Measurements from ENCODE around the gene UTP15. TPM values are rescaled to one million over a fixed set of nuclear protein-coding genes. Genes with fewer than 3 reads are reported as not detected.

UTP15 gene
- total RNA-seq, 1 experiment from 2014 or later: 38.8 TPM

DNA sequence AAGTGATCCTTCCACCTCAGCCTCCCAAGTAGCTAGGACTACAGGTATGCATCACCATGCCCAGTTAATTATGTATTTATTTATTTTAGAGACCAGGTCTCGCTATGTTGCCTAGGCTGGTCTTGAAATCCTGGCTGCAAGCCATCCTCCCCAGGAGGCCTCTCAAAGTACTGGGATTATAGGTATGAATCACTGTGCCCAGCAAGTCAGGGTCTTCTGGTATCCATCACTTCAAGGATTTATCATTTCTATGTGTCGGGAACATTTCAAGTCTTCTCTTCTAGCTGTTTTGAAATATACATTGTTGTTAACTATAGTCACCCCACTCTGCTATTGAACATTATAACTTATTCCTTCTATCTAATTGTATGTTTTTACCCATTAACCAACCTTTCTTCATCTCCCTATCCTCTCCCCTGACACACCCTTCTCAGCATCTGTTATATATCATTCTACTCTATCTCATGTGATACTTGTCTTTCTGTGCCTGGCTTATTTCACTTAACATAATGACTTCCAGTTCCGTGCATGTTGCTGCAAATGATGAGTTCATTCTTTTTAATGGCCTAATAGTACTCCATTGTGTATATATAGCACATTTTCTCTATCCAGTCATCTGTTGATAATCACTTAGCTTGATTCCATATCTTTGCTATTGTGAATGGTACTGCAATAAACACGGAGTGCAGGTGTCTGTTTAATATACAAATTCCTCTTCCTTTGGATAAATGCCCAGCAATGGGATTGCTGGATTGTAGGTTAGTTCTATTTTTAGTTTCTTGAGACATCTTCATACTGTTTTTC is 26.4 kb downstream of the UTP15 start:
- BruUV-seq (replicated peaks): no TSS peak
- H3K27ac ChIP-seq (ENCODE audit: low read length): no peak overlapping the region
- H3K4me1 ChIP-seq (ENCODE audit: control insufficient read depth, insufficient read depth, low read length): no peaks in the 10 kb centered on the region
- intact Hi-C loops (cut with micrococcal nuclease; ENCODE audit: unreplicated experiment) (loop anchor here (1.0 to 10.0 kb wide), 3 partner anchors 100 to 1053 kb away; partner anchors contain the start of gene ENC1), in situ Hi-C loops (cut with HindIII; ENCODE audit: low pct_unique_long_range_greater_than_20kb, low sequenced_read_pairs) (no loop called here)
- no peaks in the 10 kb centered on the region for H3K9me3 ChIP-seq (ENCODE audit: control insufficient read depth, insufficient read depth, low read depth, low read length)
- no peak for TF ChIP-seq TCF7L2 (IDR thresholded peaks at IDR 0.05; ENCODE audit: low read depth, low read length)
- H3K36me3 ChIP-seq (ENCODE audit: control insufficient read depth, insufficient read depth, low read length): no peaks in the 10 kb centered on the region
- ATAC-seq: peak; percentile 83
- no peaks in the 10 kb centered on the region for H3K27me3 ChIP-seq (ENCODE audit: control insufficient read depth, insufficient read depth, low read length)
- no peak for DNase-seq (ENCODE audit: low read depth, low spot score)
- CTCF ChIA-PET: interaction anchor here (0.8 to 2.3 kb wide), 10 partner anchors 18 to 221 kb away, joined by 3 to 25 read pairs (median 5); no protein-coding TSS in a partner anchor
- H3K4me3 ChIP-seq (ENCODE audit: low read depth in 2 of 2, low read length in 2 of 2): no peak overlapping the region
- POLR2A ChIA-PET: interaction anchor here (0.6 kb wide), 1 partner anchor 31 kb away, joined by 3 read pairs; no protein-coding TSS in a partner anchor

DNA sequence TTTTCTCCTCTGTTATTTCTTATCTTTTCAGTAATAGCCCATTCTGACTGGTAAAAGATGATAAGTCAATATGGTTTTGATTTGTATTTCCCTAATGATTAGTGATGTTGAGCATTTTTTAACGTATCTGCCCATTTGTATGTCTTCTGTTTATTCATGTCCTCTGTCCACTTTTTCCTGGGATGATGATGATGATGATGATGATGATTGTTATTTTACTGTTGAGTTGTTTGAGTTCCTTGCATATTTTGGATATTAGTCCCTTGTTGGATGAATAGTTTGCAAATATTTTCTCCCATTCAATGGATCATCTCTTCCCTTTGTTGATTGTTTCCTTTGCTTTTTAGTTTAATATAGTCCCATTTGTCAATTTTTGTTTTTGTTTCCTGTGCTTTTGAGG is 27.0 kb downstream of the UTP15 start:
- Histone ChIP-seq H3K27ac (ENCODE audit: low read length) (no peak overlapping the region), H3K4me1 (ENCODE audit: control insufficient read depth, insufficient read depth, low read length) (no peaks in the 10 kb centered on the region), H3K36me3 (ENCODE audit: control insufficient read depth, insufficient read depth, low read length) (no peaks in the 10 kb centered on the region), H3K27me3 (ENCODE audit: control insufficient read depth, insufficient read depth, low read length) (no peaks in the 10 kb centered on the region), H3K4me3 (ENCODE audit: low read depth in 2 of 2, low read length in 2 of 2) (no peak overlapping the region), H3K9me3 (ENCODE audit: control insufficient read depth, insufficient read depth, low read depth, low read length) (no peaks in the 10 kb centered on the region)
- TF ChIP-seq, protein P1, sequence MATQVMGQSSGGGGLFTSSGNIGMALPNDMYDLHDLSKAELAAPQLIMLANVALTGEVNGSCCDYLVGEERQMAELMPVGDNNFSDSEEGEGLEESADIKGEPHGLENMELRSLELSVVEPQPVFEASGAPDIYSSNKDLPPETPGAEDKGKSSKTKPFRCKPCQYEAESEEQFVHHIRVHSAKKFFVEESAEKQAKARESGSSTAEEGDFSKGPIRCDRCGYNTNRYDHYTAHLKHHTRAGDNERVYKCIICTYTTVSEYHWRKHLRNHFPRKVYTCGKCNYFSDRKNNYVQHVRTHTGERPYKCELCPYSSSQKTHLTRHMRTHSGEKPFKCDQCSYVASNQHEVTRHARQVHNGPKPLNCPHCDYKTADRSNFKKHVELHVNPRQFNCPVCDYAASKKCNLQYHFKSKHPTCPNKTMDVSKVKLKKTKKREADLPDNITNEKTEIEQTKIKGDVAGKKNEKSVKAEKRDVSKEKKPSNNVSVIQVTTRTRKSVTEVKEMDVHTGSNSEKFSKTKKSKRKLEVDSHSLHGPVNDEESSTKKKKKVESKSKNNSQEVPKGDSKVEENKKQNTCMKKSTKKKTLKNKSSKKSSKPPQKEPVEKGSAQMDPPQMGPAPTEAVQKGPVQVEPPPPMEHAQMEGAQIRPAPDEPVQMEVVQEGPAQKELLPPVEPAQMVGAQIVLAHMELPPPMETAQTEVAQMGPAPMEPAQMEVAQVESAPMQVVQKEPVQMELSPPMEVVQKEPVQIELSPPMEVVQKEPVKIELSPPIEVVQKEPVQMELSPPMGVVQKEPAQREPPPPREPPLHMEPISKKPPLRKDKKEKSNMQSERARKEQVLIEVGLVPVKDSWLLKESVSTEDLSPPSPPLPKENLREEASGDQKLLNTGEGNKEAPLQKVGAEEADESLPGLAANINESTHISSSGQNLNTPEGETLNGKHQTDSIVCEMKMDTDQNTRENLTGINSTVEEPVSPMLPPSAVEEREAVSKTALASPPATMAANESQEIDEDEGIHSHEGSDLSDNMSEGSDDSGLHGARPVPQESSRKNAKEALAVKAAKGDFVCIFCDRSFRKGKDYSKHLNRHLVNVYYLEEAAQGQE (IDR thresholded peaks at IDR 0.05; ENCODE audit: insufficient read depth in 1 of 2, low read depth in 2 of 2, low read length in 1 of 2): no peak
- TF ChIP-seq SIN3A (IDR thresholded peaks at IDR 0.05; ENCODE audit: borderline replicate concordance, insufficient read depth, low read depth, low read length) (no peak), TCF7L2 (IDR thresholded peaks at IDR 0.05; ENCODE audit: low read depth, low read length) (no peak), POLR2AphosphoS5 (IDR thresholded peaks at IDR 0.05; ENCODE audit: low read depth, low read length) (no peak)
- TF ChIP-seq, protein P2, sequence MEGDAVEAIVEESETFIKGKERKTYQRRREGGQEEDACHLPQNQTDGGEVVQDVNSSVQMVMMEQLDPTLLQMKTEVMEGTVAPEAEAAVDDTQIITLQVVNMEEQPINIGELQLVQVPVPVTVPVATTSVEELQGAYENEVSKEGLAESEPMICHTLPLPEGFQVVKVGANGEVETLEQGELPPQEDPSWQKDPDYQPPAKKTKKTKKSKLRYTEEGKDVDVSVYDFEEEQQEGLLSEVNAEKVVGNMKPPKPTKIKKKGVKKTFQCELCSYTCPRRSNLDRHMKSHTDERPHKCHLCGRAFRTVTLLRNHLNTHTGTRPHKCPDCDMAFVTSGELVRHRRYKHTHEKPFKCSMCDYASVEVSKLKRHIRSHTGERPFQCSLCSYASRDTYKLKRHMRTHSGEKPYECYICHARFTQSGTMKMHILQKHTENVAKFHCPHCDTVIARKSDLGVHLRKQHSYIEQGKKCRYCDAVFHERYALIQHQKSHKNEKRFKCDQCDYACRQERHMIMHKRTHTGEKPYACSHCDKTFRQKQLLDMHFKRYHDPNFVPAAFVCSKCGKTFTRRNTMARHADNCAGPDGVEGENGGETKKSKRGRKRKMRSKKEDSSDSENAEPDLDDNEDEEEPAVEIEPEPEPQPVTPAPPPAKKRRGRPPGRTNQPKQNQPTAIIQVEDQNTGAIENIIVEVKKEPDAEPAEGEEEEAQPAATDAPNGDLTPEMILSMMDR (IDR thresholded peaks at IDR 0.05): no peak
- intact Hi-C loops (cut with micrococcal nuclease; ENCODE audit: unreplicated experiment) (loop anchor here (5.0 to 10.0 kb wide), 2 partner anchors 100 to 1052 kb away; partner anchors contain the start of gene ENC1), in situ Hi-C loops (cut with HindIII; ENCODE audit: low pct_unique_long_range_greater_than_20kb, low sequenced_read_pairs) (no loop called here)
- CTCF ChIA-PET: interaction anchor here (0.7 to 2.3 kb wide), 2 partner anchors 34 to 200 kb away, joined by 3 to 25 read pairs; no protein-coding TSS in a partner anchor
- DNase-seq (ENCODE audit: low read depth, low spot score) (no peak), ATAC-seq (no peak)
- POLR2A ChIA-PET: no interaction called here
- no TSS peak for BruUV-seq (replicated peaks)

All from Panc1 (cell line).